Measurements from ENCODE around the gene OPTC.

OPTC gene

GRCh38 chr1:203536980-203537455 is 43.1 kb downstream of the OPTC start:
- no peak for DNase-seq (ENCODE audit: low read depth in 2 of 2)

- no peak for DNase-seq (ENCODE audit: low read depth in 2 of 2)
These were observed 44.0 kb downstream of the OPTC start for GRCh38 chr1:203537806-203538464.

- no peak for DNase-seq (ENCODE audit: low read depth in 2 of 2)
These were observed 44.8 kb downstream of the OPTC start for GRCh38 chr1:203538726-203539125.

GRCh38 chr1:203539831-203540546 is 46.0 kb downstream of the OPTC start:
- no peak for DNase-seq (ENCODE audit: low read depth in 2 of 2)

- no peak for DNase-seq (ENCODE audit: low read depth in 2 of 2)
These were observed 50.5 kb downstream of the OPTC start for GRCh38 chr1:203544485-203544884.

GRCh38 chr1:203544978-203545816 is 51.2 kb downstream of the OPTC start:
- no peak for DNase-seq (ENCODE audit: low read depth in 2 of 2)

GRCh38 chr1:203546274-203546673 is 52.3 kb downstream of the OPTC start:
- no peak for DNase-seq (ENCODE audit: low read depth in 2 of 2)

GRCh38 chr1:203547147-203547546 is 53.2 kb downstream of the OPTC start:
- no peak for DNase-seq (ENCODE audit: low read depth in 2 of 2)

GRCh38 chr1:203547771-203548421 is 53.9 kb downstream of the OPTC start:
- DNase-seq (ENCODE audit: low read depth in 2 of 2) = no peak

GRCh38 chr1:203548892-203549291 is 54.9 kb downstream of the OPTC start:
- no peak for DNase-seq (ENCODE audit: low read depth in 2 of 2)

- DNase-seq (ENCODE audit: low read depth in 2 of 2) = no peak
These were observed 55.4 kb downstream of the OPTC start for GRCh38 chr1:203549309-203549708.

GRCh38 chr1:203550846-203551245 is 56.9 kb downstream of the OPTC start:
- DNase-seq (ENCODE audit: low read depth in 2 of 2) = no peak

GRCh38 chr1:203551550-203551949 is 57.6 kb downstream of the OPTC start:
- no peak for DNase-seq (ENCODE audit: low read depth in 2 of 2)

GRCh38 chr1:203553496-203553895 is 59.5 kb downstream of the OPTC start:
- no peak for DNase-seq (ENCODE audit: low read depth in 2 of 2)

- DNase-seq (ENCODE audit: low read depth in 2 of 2) = no peak
These were observed 60.1 kb downstream of the OPTC start for GRCh38 chr1:203554071-203554470.

GRCh38 chr1:203555076-203555475 is 61.1 kb downstream of the OPTC start:
- no peak for DNase-seq (ENCODE audit: low read depth in 2 of 2)

GRCh38 chr1:203555511-203556046 is 61.6 kb downstream of the OPTC start:
- DNase-seq (ENCODE audit: low read depth in 2 of 2) = no peak

- no peak for DNase-seq (ENCODE audit: low read depth in 2 of 2)
These were observed 62.3 kb downstream of the OPTC start for GRCh38 chr1:203556047-203556851.

GRCh38 chr1:203557390-203557789 is 63.4 kb downstream of the OPTC start:
- DNase-seq (ENCODE audit: low read depth in 2 of 2) = no peak

- no peak for DNase-seq (ENCODE audit: low read depth in 2 of 2)
These were observed 64.3 kb downstream of the OPTC start for GRCh38 chr1:203558064-203558760.
